HG02973 (cell line): ENCODE measurements around the gene TFAP2A.

ENCODE experiments used
- ATAC-seq: cut with Tn5 transposase; IDR thresholded peaks from one replicate; pipeline ENCODE4 v1.9.1; 2021; ENCODE audit warnings: moderate library complexity; ENCODE audit not compliant: unreplicated experiment

TFAP2A gene

DNA sequence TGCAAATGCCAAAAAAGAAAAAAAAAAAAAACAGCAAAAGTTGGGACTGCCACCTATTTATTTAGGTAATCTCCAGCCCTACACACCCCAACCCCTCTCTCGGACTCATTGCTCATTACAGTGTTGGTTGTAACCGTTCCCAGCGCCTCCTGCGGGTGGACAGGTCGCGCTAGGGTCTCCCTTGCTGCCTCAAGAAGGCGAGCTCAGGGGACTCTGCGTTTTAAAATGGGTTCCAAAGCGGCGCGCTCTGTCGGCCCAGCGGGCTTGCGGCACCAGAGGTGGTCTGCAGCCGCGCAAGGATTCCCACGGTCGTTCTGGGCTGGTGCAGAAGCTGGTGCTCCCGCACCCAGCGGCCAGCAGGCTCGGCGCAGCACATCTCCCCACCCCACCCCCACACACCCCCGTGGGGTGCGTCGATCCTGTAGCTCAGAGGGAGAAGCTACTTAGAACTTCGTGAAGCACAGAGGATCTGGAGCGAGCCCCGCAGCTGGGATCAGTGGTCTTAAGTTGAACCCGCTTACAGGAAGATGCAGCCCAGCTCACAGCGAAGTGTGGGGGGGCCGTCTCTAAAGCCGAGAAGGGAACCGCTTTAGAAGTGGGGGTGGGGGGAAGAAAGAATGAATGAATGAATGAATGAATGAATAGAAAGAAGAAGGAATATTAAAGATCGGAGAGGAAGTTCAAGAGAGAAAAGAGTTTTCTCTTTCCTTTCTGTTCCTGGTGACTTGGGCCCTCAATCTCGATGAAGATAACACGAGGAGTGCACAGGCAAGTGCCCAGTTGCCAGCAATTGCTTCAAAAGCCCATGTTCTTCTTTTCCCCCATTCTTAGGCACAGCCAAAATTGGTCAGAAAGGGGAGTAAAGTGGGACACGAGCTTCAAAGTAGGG is 780 bp downstream of the TFAP2A start:
- no peak for ATAC-seq

DNA sequence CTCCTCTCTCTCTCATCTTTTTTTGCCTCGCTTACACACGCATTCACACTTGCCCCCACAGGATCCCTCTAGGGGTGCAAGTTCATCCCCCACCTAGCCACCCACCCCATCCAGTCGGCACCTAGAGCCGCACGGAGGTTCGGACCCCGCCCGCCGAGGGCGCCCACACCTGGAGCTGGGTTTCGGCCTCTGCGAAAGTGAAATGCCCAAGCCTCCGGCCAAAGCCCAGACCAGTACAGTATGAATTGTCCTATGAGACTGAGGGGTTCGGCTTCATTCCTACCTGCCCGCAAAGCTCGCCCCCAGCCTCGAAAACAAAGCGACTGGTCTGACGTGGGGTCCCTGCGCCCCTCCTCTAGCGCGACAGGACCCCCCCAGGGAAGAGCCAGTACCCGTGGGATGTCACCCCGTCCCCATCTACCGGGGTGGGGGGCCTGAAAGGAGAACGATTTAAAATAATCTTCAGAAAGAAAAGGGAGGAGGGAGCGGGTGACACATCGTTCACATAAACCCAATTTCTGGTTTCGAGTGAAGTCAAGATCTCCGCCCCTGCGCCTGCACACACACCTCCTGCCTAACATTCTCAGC is 1.5 kb downstream of the TFAP2A start:
- ATAC-seq: no peak

DNA sequence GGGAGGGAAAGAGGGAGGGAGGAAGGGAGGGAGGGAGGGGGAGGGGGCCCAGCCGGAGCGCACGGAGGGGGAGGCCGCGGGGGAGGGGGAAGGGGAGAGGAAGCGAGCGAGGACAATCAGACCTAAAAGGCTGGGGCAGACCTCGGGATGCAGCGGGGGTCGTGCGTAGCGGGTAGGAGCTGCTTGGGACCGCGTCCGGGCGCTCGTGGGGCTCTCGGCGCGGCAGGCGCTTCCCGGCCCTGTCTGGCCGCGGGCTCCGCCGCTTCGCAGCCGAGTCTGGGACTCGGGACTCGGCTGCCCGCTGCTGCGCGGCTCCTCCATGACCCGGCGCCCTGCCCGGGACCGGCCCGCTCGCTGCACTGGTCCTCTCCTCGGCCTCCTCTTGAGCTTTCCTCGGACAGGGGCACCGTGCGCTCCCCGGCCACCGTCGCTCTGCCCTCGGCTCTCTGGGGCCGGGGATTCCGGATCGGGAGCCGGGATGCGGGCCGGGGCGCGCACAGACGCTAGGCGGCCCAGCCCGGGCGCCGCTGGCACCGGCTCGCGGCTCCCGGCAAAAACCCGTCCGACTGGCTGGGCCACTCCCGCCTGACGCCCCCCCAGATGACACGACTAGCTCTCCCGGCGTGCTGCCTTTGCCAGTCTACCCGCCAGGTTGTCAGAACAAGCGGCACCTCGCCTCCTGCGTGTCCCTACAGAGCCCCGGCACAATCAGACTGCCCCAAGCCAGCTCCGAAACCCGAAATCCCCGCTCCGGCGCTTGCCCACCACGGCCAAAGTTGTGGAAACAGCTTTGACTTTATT is 2.2 kb downstream of the TFAP2A start:
- no peak for ATAC-seq

GRCh38 chr6:10411971-10412460 is 2.9 kb downstream of the TFAP2A start:
- ATAC-seq: peak; percentile 52

- ATAC-seq: no peak
Observed at GRCh38 chr6:10411131-10411970, 3.5 kb downstream of the TFAP2A start.

DNA sequence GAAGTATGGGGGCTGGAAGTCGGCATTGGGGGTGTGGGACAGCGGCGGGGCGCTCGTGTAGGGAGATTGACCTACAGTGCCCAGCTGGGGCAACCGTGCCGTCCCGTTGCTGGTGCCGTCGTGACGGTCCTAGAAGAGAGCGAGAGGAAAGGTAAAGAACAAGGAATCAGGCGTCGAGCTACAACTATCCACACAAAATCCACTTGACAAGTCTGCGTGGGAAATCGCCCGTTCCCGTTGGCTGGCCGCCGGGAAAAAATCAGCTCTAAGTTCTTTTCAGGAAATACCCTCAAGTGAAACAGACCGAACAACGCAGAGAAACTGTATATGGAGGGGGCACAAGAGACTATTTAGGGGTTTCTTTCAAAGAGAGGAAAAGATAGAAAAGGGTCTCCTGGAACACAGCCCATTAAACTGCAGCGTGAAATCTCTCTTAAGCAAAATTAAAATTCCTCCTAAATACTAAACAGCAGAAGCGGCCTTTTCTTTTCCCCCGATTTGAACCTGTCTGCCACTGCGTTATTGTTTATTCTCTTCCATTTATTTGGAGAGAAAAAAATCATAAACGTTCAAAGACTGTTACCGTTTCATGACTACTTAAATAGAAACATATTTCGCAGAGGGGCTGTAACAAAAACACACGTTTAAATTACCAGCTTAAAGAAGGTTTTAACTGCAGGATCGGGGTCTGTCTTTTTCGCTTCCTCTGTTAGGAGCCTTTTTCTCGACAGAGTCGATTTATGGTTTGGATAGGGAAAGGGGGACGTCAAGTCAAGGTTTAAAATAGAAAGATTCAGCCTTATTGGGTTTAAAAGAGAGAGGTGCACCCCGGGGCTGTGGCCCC is 4.4 kb downstream of the TFAP2A start:
- no peak for ATAC-seq

DNA sequence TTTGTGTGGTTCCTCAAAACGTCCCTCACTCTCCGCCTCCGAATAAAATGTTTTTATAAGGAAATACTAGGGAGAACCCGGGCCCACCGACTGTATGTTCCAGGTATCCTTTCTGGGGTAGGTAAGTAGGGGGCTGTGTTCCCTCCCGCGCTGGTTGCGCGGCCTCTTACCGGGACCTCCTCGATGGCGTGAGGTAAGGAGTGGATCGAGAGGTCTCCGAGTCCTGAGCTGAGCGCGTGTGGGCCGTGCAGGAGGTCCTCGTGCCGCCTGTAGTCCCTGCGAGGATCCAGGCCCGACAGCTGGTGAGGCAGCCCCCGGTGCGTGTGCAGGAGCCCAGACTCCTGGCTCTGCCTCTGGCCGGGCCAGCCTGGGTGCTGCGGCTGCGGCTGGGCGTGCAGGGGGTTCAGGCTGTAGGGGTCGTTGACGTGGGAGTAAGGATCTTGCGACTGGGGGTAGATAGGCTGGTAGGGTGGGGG is 5.1 kb downstream of the TFAP2A start:
- ATAC-seq: no peak

DNA sequence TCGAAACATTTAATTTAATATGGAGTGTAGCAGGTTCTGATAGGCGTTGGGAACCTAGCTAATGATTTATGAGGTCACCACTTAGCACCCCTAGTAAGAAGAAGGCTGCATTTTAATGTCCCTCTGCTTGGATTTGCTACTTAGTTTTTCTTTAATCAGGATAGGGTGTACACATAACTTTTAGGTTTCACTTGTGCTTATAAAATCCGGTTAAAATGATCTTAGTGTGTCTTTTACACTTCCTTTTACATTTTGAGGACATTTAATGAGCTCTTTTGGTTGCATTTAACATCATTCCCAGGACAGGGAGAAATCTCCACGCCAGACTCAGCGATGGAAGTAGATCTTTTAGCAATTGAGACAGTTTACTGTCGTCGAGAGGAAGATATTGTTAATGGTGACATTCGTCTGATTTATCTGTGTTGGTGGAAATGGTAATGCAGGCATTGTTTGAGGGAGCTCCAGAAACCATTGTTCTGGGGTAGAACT is 5.6 kb downstream of the TFAP2A start:
- ATAC-seq: no peak

GRCh38 chr6:10408457-10408856 is 6.4 kb downstream of the TFAP2A start:
- ATAC-seq: no peak

DNA sequence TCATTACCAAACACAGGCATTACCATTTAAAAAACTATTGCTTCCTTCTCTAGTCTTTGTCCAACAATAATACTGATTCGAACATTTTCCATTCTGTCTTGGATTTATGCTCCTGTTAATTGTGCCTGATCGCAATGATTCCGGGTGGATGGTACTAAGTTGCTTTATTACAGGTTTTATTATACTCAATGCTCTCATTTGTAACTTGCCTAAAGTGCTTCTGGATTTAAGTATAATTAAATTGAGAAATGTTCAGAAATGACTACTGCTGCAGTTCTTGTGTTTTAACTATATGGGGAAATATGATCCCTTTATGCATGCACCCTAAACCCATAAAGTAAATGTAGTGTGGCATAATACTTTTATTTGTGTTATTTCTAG is 7.2 kb downstream of the TFAP2A start:
- ATAC-seq: no peak

- ATAC-seq: no peak
Observed at GRCh38 chr6:10407018-10407673, 7.7 kb downstream of the TFAP2A start.

DNA sequence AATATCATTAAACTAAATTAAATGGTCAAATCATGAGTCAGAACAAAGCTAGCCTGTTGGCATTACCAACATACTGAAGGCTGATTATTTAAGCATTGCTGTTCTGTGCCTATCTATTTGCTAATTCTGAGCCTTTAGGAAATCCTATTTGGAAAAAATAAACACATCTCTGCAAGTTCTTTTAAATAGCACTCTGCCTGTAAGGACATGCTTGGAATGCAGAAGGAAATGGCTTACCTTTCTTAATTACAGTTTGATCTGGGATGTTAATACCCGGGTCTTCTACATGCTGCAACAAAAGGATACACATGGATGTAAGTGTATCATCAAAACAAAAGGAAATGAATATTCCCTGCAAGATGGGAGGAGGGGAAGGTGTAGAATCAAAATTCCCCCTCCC is 8.3 kb downstream of the TFAP2A start:
- no peak for ATAC-seq

DNA sequence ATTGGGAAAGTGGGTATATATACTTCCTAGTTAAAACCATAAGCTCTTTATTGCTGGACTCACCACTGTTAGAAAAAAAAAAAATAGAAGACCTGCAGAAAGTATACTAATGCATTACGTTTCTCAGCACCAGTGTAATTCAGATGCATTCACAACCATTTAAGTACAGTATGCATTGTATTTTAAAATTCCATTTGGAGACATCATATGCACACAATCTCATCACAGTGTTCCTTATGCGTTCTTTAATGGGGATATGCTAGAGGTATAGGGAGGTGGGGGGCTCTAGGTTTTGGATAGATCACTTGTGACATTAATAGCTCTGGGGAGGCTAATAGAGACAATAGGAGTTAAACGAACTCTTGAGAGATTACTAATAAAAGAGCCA is 9.4 kb downstream of the TFAP2A start:
- ATAC-seq: no peak

DNA sequence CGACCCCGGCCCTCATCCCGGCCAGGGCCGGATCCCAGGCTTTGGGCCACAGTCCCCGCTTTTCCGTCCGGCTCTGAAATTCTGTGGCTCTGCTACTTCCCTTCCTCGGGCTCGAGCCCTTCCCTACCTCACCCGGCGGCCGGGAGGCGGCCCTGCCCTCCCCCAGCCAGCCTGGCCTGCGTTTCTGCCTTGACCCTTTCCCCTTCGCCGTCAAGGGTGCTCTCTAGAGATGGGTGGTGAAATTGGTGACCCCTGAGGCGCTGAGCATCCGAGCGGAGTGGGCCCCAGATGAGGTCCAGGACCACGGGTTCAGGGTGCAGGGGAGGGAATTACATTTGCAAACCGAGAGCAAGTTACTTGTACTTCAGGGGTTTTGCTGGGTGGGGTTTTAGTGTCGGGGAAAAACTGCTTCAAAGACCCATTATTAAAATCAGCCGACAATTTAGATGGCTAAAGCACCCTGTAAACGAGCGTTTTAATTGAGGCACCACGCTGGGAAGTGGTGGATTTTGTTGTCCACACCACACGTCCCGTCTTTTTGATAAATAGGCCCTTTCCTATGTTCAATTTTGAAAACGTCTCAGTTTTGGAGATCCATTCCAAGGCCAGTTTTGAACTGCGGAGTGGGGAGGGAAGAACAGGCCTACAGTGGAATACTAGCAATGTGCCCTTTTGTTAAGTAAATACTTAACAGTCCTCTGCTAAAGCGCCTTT is 9.9 kb downstream of the TFAP2A start:
- no peak for ATAC-seq

GRCh38 chr6:10404107-10404798 is 10.6 kb downstream of the TFAP2A start:
- ATAC-seq: peak; percentile 98

DNA sequence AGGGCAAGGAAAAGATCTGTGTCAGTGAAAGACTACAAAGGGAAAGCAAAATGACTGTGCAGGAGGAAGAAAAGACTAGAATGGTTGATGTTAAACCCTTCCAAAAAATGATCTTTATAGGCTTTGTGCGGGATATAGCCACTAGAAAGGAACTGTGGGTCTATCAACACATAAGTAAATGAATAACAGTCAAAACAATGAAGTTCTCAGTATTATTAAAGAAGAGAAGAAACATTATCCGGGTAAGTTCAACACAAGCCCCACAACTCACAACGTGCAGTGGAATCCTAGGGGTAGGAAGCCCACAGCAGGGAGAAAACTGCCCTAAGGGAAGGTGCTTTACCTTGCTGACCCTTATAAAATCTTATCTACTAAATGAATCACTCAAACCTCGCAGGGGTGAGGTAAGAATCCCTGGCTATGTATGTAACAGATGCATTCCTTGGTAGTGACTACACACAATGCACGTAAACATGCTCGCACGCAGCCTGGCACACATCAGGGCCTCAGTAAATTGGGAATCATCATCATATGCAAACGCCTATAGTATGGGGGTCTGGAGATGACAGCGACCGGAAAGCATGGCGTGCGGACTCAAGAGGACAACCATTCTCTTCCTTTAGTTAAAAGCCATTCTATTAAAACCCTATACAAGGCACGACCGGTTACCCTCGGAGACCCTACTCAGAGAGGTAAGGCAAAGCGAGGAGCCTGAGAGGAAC is 11.3 kb downstream of the TFAP2A start:
- peak; percentile 12 for ATAC-seq

DNA sequence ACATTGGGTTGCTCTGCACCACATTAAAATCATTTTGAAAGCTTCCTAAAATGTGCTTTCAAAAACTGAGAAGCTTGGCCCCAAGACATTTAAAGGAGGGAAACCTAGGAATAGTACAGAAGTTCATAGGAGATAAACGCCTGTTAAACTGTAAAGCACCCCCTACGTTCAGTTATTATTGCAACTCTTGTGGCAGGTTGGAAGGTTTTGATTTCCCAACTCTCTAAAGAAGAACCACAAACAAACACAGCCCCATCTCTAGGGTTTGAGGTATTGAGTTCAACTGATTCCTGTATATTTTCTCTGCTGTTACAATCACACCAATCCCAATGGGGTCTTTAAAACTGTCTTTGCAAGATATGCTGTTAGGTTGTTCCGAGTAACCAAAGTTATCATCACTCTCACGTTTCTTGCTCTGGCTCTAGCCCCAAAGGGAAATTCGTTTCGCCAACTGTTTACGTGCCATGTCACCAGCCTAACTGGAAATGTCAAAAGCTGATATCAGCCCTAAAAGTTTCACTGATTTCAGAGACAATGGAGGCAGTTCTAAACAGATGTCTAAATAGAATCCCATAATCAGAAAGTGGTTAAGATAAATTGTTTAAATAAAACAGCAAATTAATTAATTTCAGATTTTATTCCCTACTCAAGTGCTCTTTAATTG is 12.1 kb downstream of the TFAP2A start:
- no peak for ATAC-seq
